ENCODE measurements around the gene CHD5. TPM values are rescaled to one million over a fixed set of nuclear protein-coding genes. Genes with fewer than 3 reads are reported as not detected.

Gene CHD5
- total and polyA plus RNA-seq, 2 of the 4 experiments (the other 2 are of a cell fraction) = under 0.01 to 0.09 TPM

- Histone ChIP-seq H2AFZ (replicated peaks; ENCODE audit: low read length, poor library complexity) (no peak overlapping the region), H3K4me1 (ENCODE audit: control insufficient read depth, insufficient read depth, low read length) (no peaks in the 10 kb centered on the region), H2AK9ac (replicated peaks; ENCODE audit: low read depth, low read length, poor library complexity) (no peak overlapping the region), H3K18ac (ENCODE audit: low read depth, low read length) (no peak overlapping the region), H2BK120ac (ENCODE audit: low read depth, low read length) (no peak overlapping the region), H2AK5ac (ENCODE audit: low read depth, low read length) (no peak overlapping the region), H3K4ac (ENCODE audit: low read depth, low read length) (no peak overlapping the region), H2BK20ac (ENCODE audit: low read depth, low read length) (no peak overlapping the region), H4K91ac (ENCODE audit: insufficient read depth, low read depth, low read length) (no peak overlapping the region), H2BK5ac (ENCODE audit: low read depth, low read length, poor library complexity, severe bottlenecking) (no peak overlapping the region), H3K27me3 (ENCODE audit: control insufficient read depth, insufficient read depth, low read length) (peaks cover 10% of the 10 kb centered on the region; the same call in 1 of the 2 replicates), H3K9me3 (ENCODE audit: control insufficient read depth, insufficient read depth, low read length) (no peaks in the 10 kb centered on the region), H3K56ac (ENCODE audit: extremely low read depth, insufficient read depth, low read length) (no peak overlapping the region), H4K20me1 (ENCODE audit: insufficient read depth, low read length) (peaks cover 3% of the 10 kb centered on the region; the same call in 1 of the 2 replicates), H3K4me3 (ENCODE audit: insufficient read depth, low read depth, low read length) (no peak overlapping the region), H3K36me3 (ENCODE audit: control insufficient read depth, insufficient read depth, low read length) (no peaks in the 10 kb centered on the region), H3K79me1 (ENCODE audit: low read depth in 1 of 2, low read length in 2 of 2) (no peaks in the 10 kb centered on the region), H3K4me2 (ENCODE audit: low read depth, low read length) (no peak overlapping the region), H3K23ac (ENCODE audit: low read depth, low read length) (no peak overlapping the region), H3K9ac (ENCODE audit: low read depth, low read length) (no peak overlapping the region), H2BK15ac (ENCODE audit: low read depth, low read length) (no peak overlapping the region), H3K27ac (ENCODE audit: insufficient read depth, low read length) (no peak overlapping the region), H4K5ac (ENCODE audit: low read depth, low read length) (no peak overlapping the region), H4K8ac (ENCODE audit: low read depth in 2 of 2, low read length in 2 of 2) (no peak overlapping the region), H3K14ac (replicated peaks; ENCODE audit: low read depth, low read length) (no peak overlapping the region), H3K9me1 (ENCODE audit: insufficient read depth, low read length) (no peaks in the 10 kb centered on the region)
- in situ Hi-C loops (cut with MboI; ENCODE audit: low sequenced_read_pairs) (no loop called here), intact Hi-C loops (cut with micrococcal nuclease) (no loop called here), dilution Hi-C loops (cut with HindIII; ENCODE audit: low sequenced_read_pairs, unreplicated experiment) (no loop called here)
- DNase-seq = no peak
- WGBS, 2 experiments (ENCODE audit: extremely low coverage in 2 of 2, insufficient read length in 1 of 2) = 79% methylated on average over 8 of the region's 26 CpGs; no CpG with 5 or more reads in 1 of the 2 experiments
- BruUV-seq (replicated peaks) = no TSS peak
- ChIA-PET POLR2A (ENCODE audit: unreplicated experiment) (no interaction called here), CTCF (no interaction called here)
- TF ChIP-seq BHLHE40 (IDR thresholded peaks at IDR 0.05; ENCODE audit: low read depth, low read length) (no peak), CHD1 (IDR thresholded peaks at IDR 0.05; ENCODE audit: low read depth, low read length) (no peak), NFE2L2 (IDR thresholded peaks at IDR 0.05; ENCODE audit: low read depth, low read length) (no peak), SMC3 (IDR thresholded peaks at IDR 0.05; ENCODE audit: low read depth, low read length) (no peak), RAD21 (IDR thresholded peaks at IDR 0.05; ENCODE audit: low read length) (no peak), FOS (IDR thresholded peaks at IDR 0.05; ENCODE audit: low read depth, low read length) (no peak), CTCF (conservative IDR thresholded peaks at IDR 0.05; ENCODE audit: low read depth, low read length) (no peak), MAFK (IDR thresholded peaks at IDR 0.05; ENCODE audit: low read depth, low read length) (no peak), MAZ (IDR thresholded peaks at IDR 0.05; ENCODE audit: borderline replicate concordance, low read depth, low read length) (no peak), CEBPB (IDR thresholded peaks at IDR 0.05; ENCODE audit: low read depth, low read length) (no peak), MXI1 (IDR thresholded peaks at IDR 0.05; ENCODE audit: borderline replicate concordance, low read depth, low read length) (no peak), RFX5 (IDR thresholded peaks at IDR 0.05; ENCODE audit: low read depth, low read length) (no peak)
- TF ChIP-seq, protein P1, sequence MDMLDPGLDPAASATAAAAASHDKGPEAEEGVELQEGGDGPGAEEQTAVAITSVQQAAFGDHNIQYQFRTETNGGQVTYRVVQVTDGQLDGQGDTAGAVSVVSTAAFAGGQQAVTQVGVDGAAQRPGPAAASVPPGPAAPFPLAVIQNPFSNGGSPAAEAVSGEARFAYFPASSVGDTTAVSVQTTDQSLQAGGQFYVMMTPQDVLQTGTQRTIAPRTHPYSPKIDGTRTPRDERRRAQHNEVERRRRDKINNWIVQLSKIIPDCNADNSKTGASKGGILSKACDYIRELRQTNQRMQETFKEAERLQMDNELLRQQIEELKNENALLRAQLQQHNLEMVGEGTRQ (IDR thresholded peaks at IDR 0.05; ENCODE audit: low read depth, low read length) = no peak
- TF ChIP-seq, protein P2, sequence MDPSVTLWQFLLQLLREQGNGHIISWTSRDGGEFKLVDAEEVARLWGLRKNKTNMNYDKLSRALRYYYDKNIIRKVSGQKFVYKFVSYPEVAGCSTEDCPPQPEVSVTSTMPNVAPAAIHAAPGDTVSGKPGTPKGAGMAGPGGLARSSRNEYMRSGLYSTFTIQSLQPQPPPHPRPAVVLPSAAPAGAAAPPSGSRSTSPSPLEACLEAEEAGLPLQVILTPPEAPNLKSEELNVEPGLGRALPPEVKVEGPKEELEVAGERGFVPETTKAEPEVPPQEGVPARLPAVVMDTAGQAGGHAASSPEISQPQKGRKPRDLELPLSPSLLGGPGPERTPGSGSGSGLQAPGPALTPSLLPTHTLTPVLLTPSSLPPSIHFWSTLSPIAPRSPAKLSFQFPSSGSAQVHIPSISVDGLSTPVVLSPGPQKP (IDR thresholded peaks at IDR 0.05; ENCODE audit: borderline replicate concordance, low read depth, low read length) = no peak
- no peak for ATAC-seq (ENCODE audit: low read depth)
These were observed 25.4 kb downstream of the CHD5 start for GRCh38 chr1:6154525-6155319.

Data from IMR-90 (cell line).